Skeletal muscle cell (primary cell): ENCODE data around the gene KCNH1.

Experiments used
- DNase-seq: peaks from one replicate; pipeline ENCODE4 v3.0.0-alpha.2; 2010; ENCODE audit warnings: low read depth
- H3K4me3 ChIP-seq: 2 replicates; pipeline ENCODE4 v1.5.1; 2011; ENCODE audit warnings: low read depth, mild to moderate bottlenecking, control low read depth, low read length, moderate library complexity

KCNH1 gene

GRCh38 chr1:210747112-210747511 is 386.8 kb downstream of the KCNH1 start:
- H3K4me3 ChIP-seq = no peak overlapping the region
- DNase-seq = no peak

- DNase-seq = no peak
- no peak overlapping the region for H3K4me3 ChIP-seq
Observed at GRCh38 chr1:210746024-210746731, 387.8 kb downstream of the KCNH1 start.

- DNase-seq = no peak
- H3K4me3 ChIP-seq = no peak overlapping the region
Observed at GRCh38 chr1:210743038-210743437, 390.9 kb downstream of the KCNH1 start.

GRCh38 chr1:210741564-210741963 is 392.4 kb downstream of the KCNH1 start:
- no peak overlapping the region for H3K4me3 ChIP-seq
- DNase-seq = no peak

GRCh38 chr1:210739627-210740026 is 394.3 kb downstream of the KCNH1 start:
- DNase-seq = no peak

GRCh38 chr1:210738256-210738655 is 395.7 kb downstream of the KCNH1 start:
- DNase-seq = no peak
- no peak overlapping the region for H3K4me3 ChIP-seq

More at GRCh38 chr1:210739627-210740026, 394.3 kb downstream of the KCNH1 start:
- no peak overlapping the region for H3K4me3 ChIP-seq

- no peak for DNase-seq
- no peak overlapping the region for H3K4me3 ChIP-seq
Observed at GRCh38 chr1:210736713-210737112, 397.2 kb downstream of the KCNH1 start.

- DNase-seq = no peak
Observed at GRCh38 chr1:210731597-210731996, 402.4 kb downstream of the KCNH1 start.

GRCh38 chr1:210731193-210731592 is 402.8 kb downstream of the KCNH1 start:
- H3K4me3 ChIP-seq = no peak overlapping the region
- no peak for DNase-seq

More at GRCh38 chr1:210731597-210731996, 402.4 kb downstream of the KCNH1 start:
- H3K4me3 ChIP-seq = no peak overlapping the region

GRCh38 chr1:210730023-210730422 is 403.9 kb downstream of the KCNH1 start:
- no peak for DNase-seq
- no peak overlapping the region for H3K4me3 ChIP-seq

- no peak for DNase-seq
Observed at GRCh38 chr1:210728437-210729149, 405.4 kb downstream of the KCNH1 start.

GRCh38 chr1:210727709-210728108 is 406.2 kb downstream of the KCNH1 start:
- H3K4me3 ChIP-seq = no peak overlapping the region
- no peak for DNase-seq

More at GRCh38 chr1:210728437-210729149, 405.4 kb downstream of the KCNH1 start:
- no peak overlapping the region for H3K4me3 ChIP-seq

- no peak overlapping the region for H3K4me3 ChIP-seq
- DNase-seq = no peak
Observed at GRCh38 chr1:210726621-210727020, 407.3 kb downstream of the KCNH1 start.

- no peak for DNase-seq
- no peak overlapping the region for H3K4me3 ChIP-seq
Observed at GRCh38 chr1:210724768-210725167, 409.2 kb downstream of the KCNH1 start.

GRCh38 chr1:210723646-210724045 is 410.3 kb downstream of the KCNH1 start:
- no peak for DNase-seq
- H3K4me3 ChIP-seq = no peak overlapping the region

- no peak for DNase-seq
- no peak overlapping the region for H3K4me3 ChIP-seq
Observed at GRCh38 chr1:210722410-210723081, 411.4 kb downstream of the KCNH1 start.

- no peak for DNase-seq
- no peak overlapping the region for H3K4me3 ChIP-seq
Observed at GRCh38 chr1:210715072-210715471, 418.9 kb downstream of the KCNH1 start.

GRCh38 chr1:210711825-210712612 is 421.9 kb downstream of the KCNH1 start:
- DNase-seq = no peak
- no peak overlapping the region for H3K4me3 ChIP-seq

- DNase-seq = no peak
Observed at GRCh38 chr1:210709701-210710100, 424.2 kb downstream of the KCNH1 start.

More at GRCh38 chr1:210709701-210710100, 424.2 kb downstream of the KCNH1 start:
- no peak overlapping the region for H3K4me3 ChIP-seq
